Keratinocyte (primary cell): Measurements from ENCODE around the gene P2RY2. TPM values are rescaled to one million over a fixed set of nuclear protein-coding genes. Genes with fewer than 3 reads are reported as not detected.
"Not testable (repeated sequence)": the region's sequence is repeated elsewhere in the genome, so short reads cannot be mapped to it uniquely, and the experiment has no call there.

ENCODE experiments used
- DNase-seq: peaks from one replicate; pipeline ENCODE4 v3.0.0-alpha.2; 2011; ENCODE audit warnings: low read depth, missing footprints, low spot score
- FAIRE-seq: peaks from 2 replicates; lab custom pipeline; 2011; peaks lifted over from hg19 to GRCh38; lab: Jason Lieb, UNC
- H2AFZ ChIP-seq: 2 replicates; pipeline ENCODE4 v1.6.0; 2012; ENCODE audit warnings: low read length, control low read depth, inconsistent platforms; ENCODE audit not compliant: control insufficient read depth
- H3K27ac ChIP-seq: 2 replicates; pipeline ENCODE4 v1.5.1; 2011; ENCODE audit warnings: low read length; ENCODE audit not compliant: control insufficient read depth, insufficient read depth
- H3K27me3 ChIP-seq: 3 replicates; pipeline ENCODE4 v1.6.0; 2011; ENCODE audit warnings: low read length; ENCODE audit not compliant: control insufficient read depth, insufficient read depth; ENCODE audit errors: extremely low read depth
- H3K36me3 ChIP-seq, 2 experiments: 2 replicates in 1 of 2; 3 replicates in 1 of 2; pipeline ENCODE4 v1.5.1; 2011; ENCODE audit warnings: low read length in 2 of 2, mild to moderate bottlenecking in 1 of 2; ENCODE audit not compliant: control insufficient read depth in 2 of 2, insufficient read depth in 2 of 2; ENCODE audit errors: extremely low read depth in 1 of 2
- H3K4me1 ChIP-seq: 3 replicates; pipeline ENCODE4 v1.5.1; 2011; ENCODE audit warnings: low read length; ENCODE audit not compliant: control insufficient read depth, insufficient read depth; ENCODE audit errors: extremely low read depth
- H3K4me2 ChIP-seq: 3 replicates; pipeline ENCODE4 v1.6.0; 2011; ENCODE audit warnings: low read depth, low read length; ENCODE audit not compliant: control insufficient read depth, insufficient read depth; ENCODE audit errors: extremely low read depth
- H3K4me3 ChIP-seq, 3 experiments: fragments of 200-600 bp in 1 of 3; sonication (generic) in 1 of 3; 2 replicates in 2 of 3; 3 replicates in 1 of 3; pipeline ENCODE4 v1.5.1; 2011 to 2016; ENCODE audit warnings: low read length in 3 of 3, mild to moderate bottlenecking in 3 of 3, control low read depth in 2 of 3, inconsistent platforms in 1 of 3, low read depth in 1 of 3, mixed read lengths in 1 of 3, mixed run types in 1 of 3, moderate library complexity in 1 of 3; ENCODE audit not compliant: control insufficient read depth in 2 of 3, insufficient read depth in 2 of 3; ENCODE audit errors: extremely low read depth in 1 of 3
- H3K79me2 ChIP-seq: 2 replicates; pipeline ENCODE4 v1.6.0; 2012; ENCODE audit warnings: low read length; ENCODE audit not compliant: control insufficient read depth, insufficient read depth
- H3K9ac ChIP-seq: 3 replicates; pipeline ENCODE4 v1.6.0; 2011; ENCODE audit warnings: low read length; ENCODE audit not compliant: control insufficient read depth, insufficient read depth; ENCODE audit errors: extremely low read depth
- H3K9me1 ChIP-seq: 3 replicates; pipeline ENCODE4 v1.6.0; 2011; ENCODE audit warnings: low read length; ENCODE audit not compliant: control insufficient read depth, insufficient read depth; ENCODE audit errors: extremely low read depth
- H3K9me3 ChIP-seq: 2 replicates; pipeline ENCODE4 v1.5.1; 2012; ENCODE audit warnings: low read depth, low read length; ENCODE audit not compliant: control insufficient read depth
- H4K20me1 ChIP-seq: 3 replicates; pipeline ENCODE4 v1.6.0; 2011; ENCODE audit warnings: low read length; ENCODE audit not compliant: control insufficient read depth, insufficient read depth; ENCODE audit errors: extremely low read depth
- EZH2 ChIP-seq: IDR thresholded peaks from one replicate; pipeline ENCODE4 v1.6.1; 2012; ENCODE audit warnings: inconsistent platforms, mild to moderate bottlenecking, low read length, moderate library complexity
- dilution Hi-C: fragments of 300-500 bp; cut with MboI; formaldehyde crosslinking; loops from one replicate; pipeline ENCODE4 v1.7.0; 2020; ENCODE audit warnings: low sequenced_read_pairs; ENCODE audit not compliant: extremely low pct_ligation_motif_present
- polyA plus RNA-seq, 5 experiments: library from polyadenylated mRNA; depleted of rRNA in 3 of 5; stranded (reverse) in 3 of 5; stranded (forward) in 1 of 5; unstranded in 1 of 5; fragments of >200 nt; gene quantifications; 1 replicate in 1 of 5; 2 replicates in 3 of 5; 3 replicates in 1 of 5; pipeline versions ENCODE4 v1.2.1 to v1.2.3, GENCODE V29; 2011 to 2012; ENCODE audit warnings: missing spikeins in 2 of 5, low read depth in 1 of 5, low replicate concordance in 1 of 5
- TF ChIP-seq, protein P1 (sequence below), 3 experiments: IDR thresholded peaks in 1 of 3; conservative IDR thresholded peaks in 1 of 3; optimal IDR thresholded peaks in 1 of 3; 2 replicates in 2 of 3; 3 replicates in 1 of 3; pipeline versions ENCODE3 to v1.5.1; 2011; ENCODE audit warnings: low read length in 3 of 3, mild to moderate bottlenecking in 3 of 3, moderate library complexity in 2 of 3, control low read depth in 1 of 3, inconsistent platforms in 1 of 3; ENCODE audit not compliant: insufficient read depth in 2 of 3; ENCODE audit errors: extremely low read depth in 1 of 3

The P2RY2 gene
- polyA plus RNA-seq, 1 donor (not counting 4 experiments of a cell fraction or from before 2014, with no cell fraction given) = 5.1 TPM

DNA sequence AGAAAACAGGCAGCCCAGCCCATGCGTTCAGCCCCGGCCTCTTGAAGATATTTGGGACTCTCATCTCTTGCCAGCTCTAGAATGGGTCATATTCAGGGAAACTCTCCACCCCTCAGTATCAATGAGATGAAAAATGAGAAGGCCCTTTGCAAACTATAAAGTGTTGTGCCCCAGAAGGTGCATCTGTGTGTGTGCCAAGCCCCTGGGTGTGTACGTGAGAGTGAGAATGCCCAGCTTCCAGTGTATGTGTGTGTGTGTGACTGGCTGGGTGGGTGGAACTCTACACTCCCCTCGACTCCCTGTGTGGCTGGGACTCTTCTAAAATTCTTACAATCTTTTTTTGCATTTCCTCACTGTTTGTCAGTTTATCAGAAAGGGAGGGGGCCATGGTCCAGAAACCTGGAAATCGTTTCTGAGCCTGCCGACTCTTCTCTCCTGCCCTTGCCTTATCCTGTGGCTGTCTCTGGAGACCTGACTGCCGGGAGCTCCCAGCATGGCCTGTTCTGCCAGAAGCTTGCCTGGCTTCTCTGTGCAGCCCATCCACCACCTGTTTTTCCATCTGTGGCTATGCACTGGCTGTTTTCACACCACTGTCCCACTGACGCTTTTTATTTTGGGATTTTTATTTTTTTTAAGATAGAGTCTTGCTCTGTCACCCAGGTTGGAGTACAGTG is 55.3 kb downstream of the P2RY2 start:
- H3K4me2 ChIP-seq = no peak overlapping the region
- no peaks in the 10 kb centered on the region for H4K20me1 ChIP-seq
- FAIRE-seq = no peak
- no peak for TF ChIP-seq EZH2
- TF ChIP-seq, protein P1, sequence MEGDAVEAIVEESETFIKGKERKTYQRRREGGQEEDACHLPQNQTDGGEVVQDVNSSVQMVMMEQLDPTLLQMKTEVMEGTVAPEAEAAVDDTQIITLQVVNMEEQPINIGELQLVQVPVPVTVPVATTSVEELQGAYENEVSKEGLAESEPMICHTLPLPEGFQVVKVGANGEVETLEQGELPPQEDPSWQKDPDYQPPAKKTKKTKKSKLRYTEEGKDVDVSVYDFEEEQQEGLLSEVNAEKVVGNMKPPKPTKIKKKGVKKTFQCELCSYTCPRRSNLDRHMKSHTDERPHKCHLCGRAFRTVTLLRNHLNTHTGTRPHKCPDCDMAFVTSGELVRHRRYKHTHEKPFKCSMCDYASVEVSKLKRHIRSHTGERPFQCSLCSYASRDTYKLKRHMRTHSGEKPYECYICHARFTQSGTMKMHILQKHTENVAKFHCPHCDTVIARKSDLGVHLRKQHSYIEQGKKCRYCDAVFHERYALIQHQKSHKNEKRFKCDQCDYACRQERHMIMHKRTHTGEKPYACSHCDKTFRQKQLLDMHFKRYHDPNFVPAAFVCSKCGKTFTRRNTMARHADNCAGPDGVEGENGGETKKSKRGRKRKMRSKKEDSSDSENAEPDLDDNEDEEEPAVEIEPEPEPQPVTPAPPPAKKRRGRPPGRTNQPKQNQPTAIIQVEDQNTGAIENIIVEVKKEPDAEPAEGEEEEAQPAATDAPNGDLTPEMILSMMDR (optimal IDR thresholded peaks at IDR 0.05 in 1 of 3, IDR thresholded peaks at IDR 0.05 in 1 of 3, conservative IDR thresholded peaks at IDR 0.05 in 1 of 3; ENCODE audit: extremely low read depth in 1 of 3, insufficient read depth in 2 of 3, low read length in 3 of 3) = no peak
- dilution Hi-C loops = no loop called here
- H3K79me2 ChIP-seq = no peaks in the 10 kb centered on the region
- H3K4me1 ChIP-seq = peaks cover 22% of the 10 kb centered on the region
- no peak overlapping the region for H3K9ac ChIP-seq
- H3K9me3 ChIP-seq = no peaks in the 10 kb centered on the region
- DNase-seq = no peak
- H2AFZ ChIP-seq = no peak overlapping the region
- no peaks in the 10 kb centered on the region for H3K9me1 ChIP-seq
- H3K27ac ChIP-seq = no peak overlapping the region
- no peak overlapping the region for H3K4me3 ChIP-seq
- H3K27me3 ChIP-seq = peaks cover 4% of the 10 kb centered on the region
- no peaks in the 10 kb centered on the region for H3K36me3 ChIP-seq

DNA sequence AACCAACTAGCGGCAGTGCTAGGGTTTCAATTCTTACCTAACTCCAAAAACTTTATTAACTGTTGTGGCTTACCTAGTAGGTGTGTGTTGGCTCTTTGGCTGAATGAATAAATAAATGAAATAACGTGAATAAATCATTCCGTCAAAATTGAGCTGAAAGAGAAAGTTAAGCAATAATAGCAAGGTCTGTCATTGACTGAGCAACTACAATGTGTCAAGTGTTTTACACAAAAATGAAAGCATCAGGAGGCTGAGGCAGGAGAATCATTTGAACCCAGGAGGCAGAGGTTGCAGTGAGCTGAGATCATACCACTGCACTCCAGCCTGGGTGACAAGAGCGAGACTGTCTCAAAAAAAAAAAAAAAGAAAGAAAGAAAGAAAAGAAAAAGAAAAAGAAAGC is 56.1 kb downstream of the P2RY2 start:
- H4K20me1 ChIP-seq, FAIRE-seq, dilution Hi-C loops, H3K9me1 ChIP-seq, H3K9me3 ChIP-seq, DNase-seq, H3K27ac ChIP-seq, H2AFZ ChIP-seq, H3K79me2 ChIP-seq, H3K27me3 ChIP-seq, H3K9ac ChIP-seq, H3K4me2 ChIP-seq, H3K4me3 ChIP-seq, H3K36me3 ChIP-seq: not testable (repeated sequence)
- peaks cover 20% of the 10 kb centered on the region for H3K4me1 ChIP-seq
